SK-N-SH (cell line): Measurements from ENCODE around the gene CEP131.

Experiments used
- JUND ChIP-seq: IDR thresholded peaks from 2 replicates; pipeline ENCODE4 v1.4.0; 2012
- NRF1 ChIP-seq: IDR thresholded peaks from 2 replicates; pipeline ENCODE4 v1.6.1; 2012; ENCODE audit warnings: low read depth, mild to moderate bottlenecking, low read length
- RCOR1 ChIP-seq: fragments of 150-350 bp; IDR thresholded peaks from 2 replicates; pipeline ENCODE4 v1.6.1; 2017; ENCODE audit warnings: antibody characterized with exemption, low read length
- TCF12 ChIP-seq: IDR thresholded peaks from 2 replicates; pipeline ENCODE4 v1.4.0; 2012
- TEAD4 ChIP-seq: IDR thresholded peaks from 2 replicates; pipeline ENCODE4 v1.4.0; 2012; ENCODE audit warnings: mild to moderate bottlenecking, borderline replicate concordance; ENCODE audit not compliant: insufficient read depth
- YY1 ChIP-seq: IDR thresholded peaks from 2 replicates; pipeline ENCODE4 v1.4.0; 2012; ENCODE audit warnings: low read depth, mild to moderate bottlenecking
- TF ChIP-seq, protein P1 (sequence below): fragments of 200-600 bp; sonication (generic); IDR thresholded peaks from 2 replicates; pipeline ENCODE4 v1.6.1; 2017; ENCODE audit warnings: antibody characterized with exemption, mild to moderate bottlenecking, moderate library complexity
- TF ChIP-seq, protein P2 (sequence below): IDR thresholded peaks from 2 replicates; pipeline ENCODE4 v1.4.0; 2012; ENCODE audit warnings: low read depth, borderline replicate concordance
- TF ChIP-seq, protein P3 (sequence below): IDR thresholded peaks from 2 replicates; pipeline ENCODE4 v1.4.0; 2012; ENCODE audit warnings: low read depth
- TF ChIP-seq, protein P4 (sequence below): fragments of 150-350 bp; IDR thresholded peaks from 2 replicates; pipeline ENCODE4 v1.6.1; 2017; ENCODE audit warnings: antibody characterized with exemption, low read length, low read depth, borderline replicate concordance

- TF ChIP-seq TEAD4 (no peak), TCF12 (no peak), NRF1 (no peak), RCOR1 (no peak), YY1 (no peak), JUND (no peak)
- TF ChIP-seq, protein P1, sequence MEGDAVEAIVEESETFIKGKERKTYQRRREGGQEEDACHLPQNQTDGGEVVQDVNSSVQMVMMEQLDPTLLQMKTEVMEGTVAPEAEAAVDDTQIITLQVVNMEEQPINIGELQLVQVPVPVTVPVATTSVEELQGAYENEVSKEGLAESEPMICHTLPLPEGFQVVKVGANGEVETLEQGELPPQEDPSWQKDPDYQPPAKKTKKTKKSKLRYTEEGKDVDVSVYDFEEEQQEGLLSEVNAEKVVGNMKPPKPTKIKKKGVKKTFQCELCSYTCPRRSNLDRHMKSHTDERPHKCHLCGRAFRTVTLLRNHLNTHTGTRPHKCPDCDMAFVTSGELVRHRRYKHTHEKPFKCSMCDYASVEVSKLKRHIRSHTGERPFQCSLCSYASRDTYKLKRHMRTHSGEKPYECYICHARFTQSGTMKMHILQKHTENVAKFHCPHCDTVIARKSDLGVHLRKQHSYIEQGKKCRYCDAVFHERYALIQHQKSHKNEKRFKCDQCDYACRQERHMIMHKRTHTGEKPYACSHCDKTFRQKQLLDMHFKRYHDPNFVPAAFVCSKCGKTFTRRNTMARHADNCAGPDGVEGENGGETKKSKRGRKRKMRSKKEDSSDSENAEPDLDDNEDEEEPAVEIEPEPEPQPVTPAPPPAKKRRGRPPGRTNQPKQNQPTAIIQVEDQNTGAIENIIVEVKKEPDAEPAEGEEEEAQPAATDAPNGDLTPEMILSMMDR = no peak
- TF ChIP-seq, protein P2, sequence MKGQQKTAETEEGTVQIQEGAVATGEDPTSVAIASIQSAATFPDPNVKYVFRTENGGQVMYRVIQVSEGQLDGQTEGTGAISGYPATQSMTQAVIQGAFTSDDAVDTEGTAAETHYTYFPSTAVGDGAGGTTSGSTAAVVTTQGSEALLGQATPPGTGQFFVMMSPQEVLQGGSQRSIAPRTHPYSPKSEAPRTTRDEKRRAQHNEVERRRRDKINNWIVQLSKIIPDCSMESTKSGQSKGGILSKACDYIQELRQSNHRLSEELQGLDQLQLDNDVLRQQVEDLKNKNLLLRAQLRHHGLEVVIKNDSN = no peak
- TF ChIP-seq, protein P3, sequence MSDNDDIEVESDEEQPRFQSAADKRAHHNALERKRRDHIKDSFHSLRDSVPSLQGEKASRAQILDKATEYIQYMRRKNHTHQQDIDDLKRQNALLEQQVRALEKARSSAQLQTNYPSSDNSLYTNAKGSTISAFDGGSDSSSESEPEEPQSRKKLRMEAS = no peak
- TF ChIP-seq, protein P4, sequence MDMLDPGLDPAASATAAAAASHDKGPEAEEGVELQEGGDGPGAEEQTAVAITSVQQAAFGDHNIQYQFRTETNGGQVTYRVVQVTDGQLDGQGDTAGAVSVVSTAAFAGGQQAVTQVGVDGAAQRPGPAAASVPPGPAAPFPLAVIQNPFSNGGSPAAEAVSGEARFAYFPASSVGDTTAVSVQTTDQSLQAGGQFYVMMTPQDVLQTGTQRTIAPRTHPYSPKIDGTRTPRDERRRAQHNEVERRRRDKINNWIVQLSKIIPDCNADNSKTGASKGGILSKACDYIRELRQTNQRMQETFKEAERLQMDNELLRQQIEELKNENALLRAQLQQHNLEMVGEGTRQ = no peak
Measured at GRCh38 chr17:81184555-81184954, 38.2 kb downstream of the CEP131 start.
